SU-DHL-6 (cell line): ENCODE results near the gene RPL9.

Source experiments
- EZH2phosphoT487 ChIP-seq: fragments of 200-600 bp; sonication (generic), shearing (Covaris generic); conservative IDR thresholded peaks from 2 replicates; pipeline ENCODE4 v1.6.1; 2018; ENCODE audit warnings: mild to moderate bottlenecking, antibody characterized with exemption, low read length, moderate library complexity, mixed read lengths
- TF ChIP-seq, protein P1 (sequence below): fragments of 200-600 bp; sonication (generic); IDR thresholded peaks from one replicate; pipeline ENCODE4 v1.5.1; 2017; ENCODE audit warnings: antibody characterized with exemption, mild to moderate bottlenecking, low read length, moderate library complexity; ENCODE audit not compliant: insufficient read depth, poor library complexity, severe bottlenecking

DNA sequence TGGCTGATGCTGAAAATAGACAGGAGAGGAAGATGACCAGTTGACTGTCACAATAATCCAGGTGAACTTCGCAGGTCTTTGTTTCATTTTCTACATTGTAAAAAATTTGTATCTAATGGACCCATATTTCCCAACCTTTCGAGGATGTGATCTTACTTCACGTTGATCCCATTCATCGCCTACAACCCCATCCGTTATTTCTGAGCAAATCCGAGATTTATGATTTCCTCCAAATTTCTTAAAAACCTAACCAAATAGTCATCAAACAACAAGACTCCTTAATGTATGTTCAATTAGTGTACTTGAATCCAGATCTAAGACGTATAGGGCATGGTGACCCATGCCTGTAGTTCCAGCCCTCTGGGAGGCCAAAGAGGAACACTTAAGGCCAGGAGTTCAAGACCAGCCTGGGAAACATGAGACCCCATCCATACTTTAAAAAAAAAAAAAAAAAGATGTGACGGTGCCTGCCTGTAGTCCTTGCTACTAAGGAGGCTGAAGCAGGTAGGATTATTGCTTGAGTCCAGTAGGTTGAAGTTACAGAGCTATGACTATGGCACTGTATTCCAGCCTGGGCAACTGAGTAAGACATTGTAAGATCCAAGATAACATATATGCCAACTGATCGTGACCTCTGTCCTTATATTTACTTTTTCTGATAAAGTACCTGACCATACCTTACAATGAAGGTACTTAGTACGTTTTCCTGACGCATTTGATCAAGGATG, 5.7 kb downstream of the RPL9 start:
- TF ChIP-seq, protein P1, sequence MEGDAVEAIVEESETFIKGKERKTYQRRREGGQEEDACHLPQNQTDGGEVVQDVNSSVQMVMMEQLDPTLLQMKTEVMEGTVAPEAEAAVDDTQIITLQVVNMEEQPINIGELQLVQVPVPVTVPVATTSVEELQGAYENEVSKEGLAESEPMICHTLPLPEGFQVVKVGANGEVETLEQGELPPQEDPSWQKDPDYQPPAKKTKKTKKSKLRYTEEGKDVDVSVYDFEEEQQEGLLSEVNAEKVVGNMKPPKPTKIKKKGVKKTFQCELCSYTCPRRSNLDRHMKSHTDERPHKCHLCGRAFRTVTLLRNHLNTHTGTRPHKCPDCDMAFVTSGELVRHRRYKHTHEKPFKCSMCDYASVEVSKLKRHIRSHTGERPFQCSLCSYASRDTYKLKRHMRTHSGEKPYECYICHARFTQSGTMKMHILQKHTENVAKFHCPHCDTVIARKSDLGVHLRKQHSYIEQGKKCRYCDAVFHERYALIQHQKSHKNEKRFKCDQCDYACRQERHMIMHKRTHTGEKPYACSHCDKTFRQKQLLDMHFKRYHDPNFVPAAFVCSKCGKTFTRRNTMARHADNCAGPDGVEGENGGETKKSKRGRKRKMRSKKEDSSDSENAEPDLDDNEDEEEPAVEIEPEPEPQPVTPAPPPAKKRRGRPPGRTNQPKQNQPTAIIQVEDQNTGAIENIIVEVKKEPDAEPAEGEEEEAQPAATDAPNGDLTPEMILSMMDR, result no peak
- no peak for TF ChIP-seq EZH2phosphoT487
